Transverse colon (tissue), 4 donors: ENCODE measurements around the gene BCORL1.

ENCODE experiments used
- POLR2AphosphoS5 ChIP-seq, 3 donors: sonication (generic); formaldehyde crosslinking; IDR thresholded peaks; one replicate each; pipeline ENCODE4 v1.6.1; 2016; ENCODE audit warnings: antibody characterized with exemption in 3 of 3
- TF ChIP-seq, protein P1 (sequence below), 5 experiments: fragments of 200-600 bp in 3 of 5; fragments of 450-650 bp in 2 of 5; sonication (generic) in 3 of 5; IDR thresholded peaks; 1 replicate in 2 of 5; 2 replicates in 3 of 5; pipeline ENCODE4 v1.5.1; 2016 to 2017; ENCODE audit warnings: antibody characterized with exemption in 5 of 5, inconsistent platforms in 3 of 5, mild to moderate bottlenecking in 2 of 5, moderate library complexity in 1 of 5

GRCh38 chrX:130058652-130059051, 76.2 kb downstream of the BCORL1 start:
- no peak for TF ChIP-seq POLR2AphosphoS5 (IDR thresholded peaks at IDR 0.05)
- TF ChIP-seq, protein P1, sequence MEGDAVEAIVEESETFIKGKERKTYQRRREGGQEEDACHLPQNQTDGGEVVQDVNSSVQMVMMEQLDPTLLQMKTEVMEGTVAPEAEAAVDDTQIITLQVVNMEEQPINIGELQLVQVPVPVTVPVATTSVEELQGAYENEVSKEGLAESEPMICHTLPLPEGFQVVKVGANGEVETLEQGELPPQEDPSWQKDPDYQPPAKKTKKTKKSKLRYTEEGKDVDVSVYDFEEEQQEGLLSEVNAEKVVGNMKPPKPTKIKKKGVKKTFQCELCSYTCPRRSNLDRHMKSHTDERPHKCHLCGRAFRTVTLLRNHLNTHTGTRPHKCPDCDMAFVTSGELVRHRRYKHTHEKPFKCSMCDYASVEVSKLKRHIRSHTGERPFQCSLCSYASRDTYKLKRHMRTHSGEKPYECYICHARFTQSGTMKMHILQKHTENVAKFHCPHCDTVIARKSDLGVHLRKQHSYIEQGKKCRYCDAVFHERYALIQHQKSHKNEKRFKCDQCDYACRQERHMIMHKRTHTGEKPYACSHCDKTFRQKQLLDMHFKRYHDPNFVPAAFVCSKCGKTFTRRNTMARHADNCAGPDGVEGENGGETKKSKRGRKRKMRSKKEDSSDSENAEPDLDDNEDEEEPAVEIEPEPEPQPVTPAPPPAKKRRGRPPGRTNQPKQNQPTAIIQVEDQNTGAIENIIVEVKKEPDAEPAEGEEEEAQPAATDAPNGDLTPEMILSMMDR (IDR thresholded peaks at IDR 0.05), result no peak
